Left lung (tissue), 10 donors: ENCODE measurements around the gene KDM4D. TPM values are rescaled to one million over a fixed set of nuclear protein-coding genes. Genes with fewer than 3 reads are reported as not detected.

Source experiments
- ATAC-seq: fragments of 200-7000 bp; cut with Tn5 transposase; one replicate; pipeline ENCODE4 v1.9.1; 2020; ENCODE audit warnings: moderate library complexity
- DNase-seq, 4 donors: peaks; one replicate each; pipeline ENCODE4 v3.0.0-alpha.2; 2013 to 2020
- H3K27ac ChIP-seq, 2 donors: fragments of 200-600 bp; sonication (generic) in 1 of 2; one replicate each; pipeline versions ENCODE4 v1.5.0 to v1.8.0; 2020 to 2021
- H3K27me3 ChIP-seq, 2 donors: fragments of 200-600 bp; sonication (generic) in 1 of 2; one replicate each; pipeline versions ENCODE4 v1.5.0 to v1.8.0; 2020 to 2021
- H3K36me3 ChIP-seq, 2 donors: fragments of 200-600 bp; sonication (generic) in 1 of 2; one replicate each; pipeline versions ENCODE4 v1.5.0 to v1.8.0; 2020 to 2021
- H3K4me1 ChIP-seq, 2 donors: fragments of 200-600 bp; one replicate each; pipeline ENCODE4 v1.8.0; 2021
- H3K4me3 ChIP-seq, 2 donors: fragments of 200-600 bp; sonication (generic) in 1 of 2; one replicate each; pipeline versions ENCODE4 v1.5.0 to v1.8.0; 2020 to 2021; ENCODE audit warnings: mild to moderate bottlenecking in 1 of 2
- H3K9me3 ChIP-seq, 2 donors: fragments of 200-600 bp; sonication (generic) in 1 of 2; one replicate each; pipeline versions ENCODE4 v1.5.0 to v1.8.0; 2020 to 2021
- intact Hi-C, 2 donors: fragments of 100-400 bp; cut with DNase I; formaldehyde crosslinking; loops; one replicate each; pipeline versions ENCODE4 v1.11.2 to v1.14.2; 2022
- polyA plus RNA-seq, 6 donors: library from polyadenylated mRNA; unstranded; fragments of 120-200 nt; gene quantifications; one replicate each; pipeline ENCODE4 v1.2.1, GENCODE V29; 2013; ENCODE audit not compliant: insufficient read length in 6 of 6
- total RNA-seq, 2 donors: library from RNA; stranded (reverse); fragmentation: NEBNext Ultra II Directional; extraction: Animal tissue kit (Norgen Biotek cat#: 25700); gene quantifications; one replicate each; pipeline ENCODE4 v1.2.1, GENCODE V29; 2021
- TF ChIP-seq, protein P1 (sequence below), 2 donors: fragments of 200-600 bp; sonication (generic) in 1 of 2; IDR thresholded peaks; one replicate each; pipeline versions ENCODE4 v1.5.0 to v1.8.0; 2021; ENCODE audit warnings: antibody characterized with exemption in 2 of 2
- donor health status: DM: no; HTN: yes; CAD: no.
- donor health status: DM: no; HTN: no; CAD: no.

Gene KDM4D
- total and polyA plus RNA-seq, 8 donors, result 0.35 to 2.5 (median 1.9) TPM

DNA sequence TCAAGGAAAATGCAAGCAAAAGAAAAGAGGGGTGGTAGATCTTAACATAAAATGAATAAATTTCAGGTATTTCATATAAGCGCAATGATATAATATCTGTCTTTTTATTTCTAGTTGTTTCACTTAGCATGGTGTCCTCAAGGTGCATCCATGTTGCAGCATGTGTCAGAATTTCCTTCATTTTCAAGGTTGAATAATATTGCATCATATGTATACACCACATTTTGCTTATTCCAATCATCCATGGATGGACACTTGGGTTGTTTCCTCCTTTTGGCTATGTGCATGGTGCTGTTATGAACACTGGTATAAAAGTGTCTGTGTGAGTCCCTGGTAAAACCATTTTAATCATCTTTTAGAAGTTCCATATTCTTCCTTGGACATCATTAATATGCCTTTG is 68.7 kb downstream of the KDM4D start:
- H3K36me3 ChIP-seq, result no peaks in the 10 kb centered on the region
- H3K27ac ChIP-seq, result no peak overlapping the region
- TF ChIP-seq, protein P1, sequence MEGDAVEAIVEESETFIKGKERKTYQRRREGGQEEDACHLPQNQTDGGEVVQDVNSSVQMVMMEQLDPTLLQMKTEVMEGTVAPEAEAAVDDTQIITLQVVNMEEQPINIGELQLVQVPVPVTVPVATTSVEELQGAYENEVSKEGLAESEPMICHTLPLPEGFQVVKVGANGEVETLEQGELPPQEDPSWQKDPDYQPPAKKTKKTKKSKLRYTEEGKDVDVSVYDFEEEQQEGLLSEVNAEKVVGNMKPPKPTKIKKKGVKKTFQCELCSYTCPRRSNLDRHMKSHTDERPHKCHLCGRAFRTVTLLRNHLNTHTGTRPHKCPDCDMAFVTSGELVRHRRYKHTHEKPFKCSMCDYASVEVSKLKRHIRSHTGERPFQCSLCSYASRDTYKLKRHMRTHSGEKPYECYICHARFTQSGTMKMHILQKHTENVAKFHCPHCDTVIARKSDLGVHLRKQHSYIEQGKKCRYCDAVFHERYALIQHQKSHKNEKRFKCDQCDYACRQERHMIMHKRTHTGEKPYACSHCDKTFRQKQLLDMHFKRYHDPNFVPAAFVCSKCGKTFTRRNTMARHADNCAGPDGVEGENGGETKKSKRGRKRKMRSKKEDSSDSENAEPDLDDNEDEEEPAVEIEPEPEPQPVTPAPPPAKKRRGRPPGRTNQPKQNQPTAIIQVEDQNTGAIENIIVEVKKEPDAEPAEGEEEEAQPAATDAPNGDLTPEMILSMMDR (IDR thresholded peaks at IDR 0.05), result no peak
- ATAC-seq (no peak), DNase-seq (no peak)
- no peaks in the 10 kb centered on the region for H3K9me3 ChIP-seq
- H3K4me3 ChIP-seq, result no peak overlapping the region
- no peaks in the 10 kb centered on the region for H3K4me1 ChIP-seq
- intact Hi-C loops, result no loop called here
- peaks cover 0 to 37% of the 10 kb centered on the region in 2 donors for H3K27me3 ChIP-seq

DNA sequence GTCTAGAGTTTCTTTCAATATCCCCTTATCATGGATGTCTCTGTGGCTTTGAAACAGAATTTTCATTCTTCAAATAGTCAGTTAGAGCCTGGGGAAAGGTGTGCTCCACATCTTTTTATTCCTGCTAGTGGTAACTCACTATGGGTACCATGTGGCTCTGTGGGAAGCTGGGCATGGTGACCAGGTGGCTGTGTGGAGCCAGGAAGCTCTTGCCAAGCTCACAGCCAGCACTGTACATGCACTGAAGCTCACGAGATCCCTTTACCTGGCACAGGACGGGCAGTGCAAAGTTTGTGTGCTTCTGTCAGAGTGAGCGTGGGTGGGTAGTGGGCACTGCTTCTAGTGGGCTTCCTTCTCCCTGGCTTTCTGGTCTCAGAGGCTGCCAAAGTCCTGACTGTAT is 69.4 kb downstream of the KDM4D start:
- H3K9me3 ChIP-seq, result no peaks in the 10 kb centered on the region
- H3K36me3 ChIP-seq, result no peaks in the 10 kb centered on the region
- no peak overlapping the region for H3K27ac ChIP-seq
- intact Hi-C loops, result no loop called here
- ATAC-seq, result no peak
- peaks cover 0 to 30% of the 10 kb centered on the region in 2 donors for H3K27me3 ChIP-seq
- TF ChIP-seq, protein P1 (IDR thresholded peaks at IDR 0.05), result no peak
- DNase-seq, result no peak
- no peak overlapping the region for H3K4me3 ChIP-seq
- no peaks in the 10 kb centered on the region for H3K4me1 ChIP-seq

DNA sequence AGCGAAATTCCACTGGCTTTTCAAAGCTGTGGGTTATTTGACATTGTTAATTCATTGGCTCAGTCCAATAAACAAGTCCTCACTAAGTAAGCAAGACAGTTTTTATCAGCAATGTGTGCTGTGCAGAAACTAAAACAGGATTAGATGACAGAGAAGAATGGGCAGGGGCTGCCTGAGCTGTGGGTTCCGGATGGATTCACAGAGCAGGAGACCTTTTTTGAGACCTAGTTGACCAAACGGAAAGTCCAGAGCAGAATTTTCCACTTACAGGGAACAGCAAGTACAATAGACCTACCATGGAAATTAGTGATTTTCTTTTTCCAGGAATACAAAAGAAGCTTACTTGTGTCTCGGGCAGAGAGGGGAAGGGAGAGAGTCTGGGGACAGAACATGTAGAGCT is 70.5 kb downstream of the KDM4D start:
- intact Hi-C loops, result no loop called here
- ATAC-seq (no peak), DNase-seq (no peak)
- no peaks in the 10 kb centered on the region for H3K9me3 ChIP-seq
- H3K4me3 ChIP-seq, result no peak overlapping the region
- H3K36me3 ChIP-seq, result no peaks in the 10 kb centered on the region
- TF ChIP-seq, protein P1 (IDR thresholded peaks at IDR 0.05), result no peak
- H3K27me3 ChIP-seq, result peaks cover 9 to 22% of the 10 kb centered on the region in 2 donors
- no peak overlapping the region for H3K27ac ChIP-seq
- H3K4me1 ChIP-seq, result no peaks in the 10 kb centered on the region

DNA sequence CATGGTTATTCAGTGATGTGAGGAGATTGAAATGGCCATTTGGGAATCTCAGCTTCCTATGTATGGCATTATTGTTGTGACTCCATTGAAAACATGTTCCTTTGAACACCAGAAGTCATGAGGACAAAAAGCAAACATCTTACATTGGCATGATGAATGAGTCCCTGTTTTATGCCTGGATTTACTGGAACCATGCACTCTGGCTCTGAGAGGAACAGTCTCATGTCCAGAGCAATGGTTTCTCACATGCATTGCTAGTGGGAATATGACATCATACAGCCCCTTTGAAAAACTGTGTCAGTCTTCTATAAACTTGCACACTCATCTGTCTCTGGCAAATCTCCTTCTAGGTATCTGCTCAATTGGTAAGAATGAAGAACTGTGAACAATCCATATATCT is 72.3 kb downstream of the KDM4D start:
- DNase-seq, result no peak
- intact Hi-C loops, result no loop called here
- H3K4me1 ChIP-seq, result no peaks in the 10 kb centered on the region
- H3K36me3 ChIP-seq, result no peaks in the 10 kb centered on the region
- TF ChIP-seq, protein P1 (IDR thresholded peaks at IDR 0.05), result no peak
- H3K4me3 ChIP-seq, result no peak overlapping the region
- no peak overlapping the region for H3K27ac ChIP-seq
- H3K9me3 ChIP-seq, result no peaks in the 10 kb centered on the region
- H3K27me3 ChIP-seq, result peaks cover 10 to 15% of the 10 kb centered on the region in 2 donors
- no peak for ATAC-seq

Other genes starting within 250 kb of the KDM4D start
- gene AMOTL1, start 205.4 kb upstream of the KDM4D start, total RNA-seq, result 10 to 100 TPM; 42.7 to 52.0 TPM
- 10 to 100 TPM; 52.6 to 67.9 (median 57.1) TPM for gene AMOTL1, start 205.4 kb upstream of the KDM4D start, polyA plus RNA-seq
- 10 to 100 TPM; 43.3 to 47.3 TPM for gene CWC15, start 153 bp upstream of the KDM4D start, total RNA-seq
- gene CWC15, start 153 bp upstream of the KDM4D start, polyA plus RNA-seq, result 100 to 1,000 TPM in 4 of 6 donors, 10 to 100 TPM in 2; 93.0 to 108 (median 101) TPM
- not detected for gene KDM4E, start 51.5 kb downstream of the KDM4D start, total RNA-seq
- under 1 TPM; 0.23 to 0.37 (median 0.28) TPM for gene KDM4E, start 51.5 kb downstream of the KDM4D start, polyA plus RNA-seq
- not detected for gene KDM4F, start 75.7 kb downstream of the KDM4D start, total RNA-seq
- gene KDM4F, start 75.7 kb downstream of the KDM4D start, polyA plus RNA-seq, result not detected
- 10 to 100 TPM; 27.5 to 41.7 TPM for gene SRSF8, start 93.2 kb downstream of the KDM4D start, total RNA-seq
- 10 to 100 TPM; 38.0 to 48.4 (median 46.5) TPM for gene SRSF8, start 93.2 kb downstream of the KDM4D start, polyA plus RNA-seq
- gene ENDOD1, start 116.1 kb downstream of the KDM4D start, total RNA-seq, result 10 to 100 TPM; 26.1 to 31.2 TPM
- 10 to 100 TPM; 24.2 to 29.6 (median 26.3) TPM for gene ENDOD1, start 116.1 kb downstream of the KDM4D start, polyA plus RNA-seq